Activated naive CD8-positive, alpha-beta T cell treated with anti-CD3 and anti-CD28 coated beads, Interleukin-2, amount 50 U/mL, for 16 hours (primary cell): ENCODE results near the gene RAB3C.

Experiments
- DNase-seq: peaks from one replicate; pipeline ENCODE4 v3.0.0-alpha.2; 2020; ENCODE audit warnings: low read depth, low spot score

The RAB3C gene

DNA sequence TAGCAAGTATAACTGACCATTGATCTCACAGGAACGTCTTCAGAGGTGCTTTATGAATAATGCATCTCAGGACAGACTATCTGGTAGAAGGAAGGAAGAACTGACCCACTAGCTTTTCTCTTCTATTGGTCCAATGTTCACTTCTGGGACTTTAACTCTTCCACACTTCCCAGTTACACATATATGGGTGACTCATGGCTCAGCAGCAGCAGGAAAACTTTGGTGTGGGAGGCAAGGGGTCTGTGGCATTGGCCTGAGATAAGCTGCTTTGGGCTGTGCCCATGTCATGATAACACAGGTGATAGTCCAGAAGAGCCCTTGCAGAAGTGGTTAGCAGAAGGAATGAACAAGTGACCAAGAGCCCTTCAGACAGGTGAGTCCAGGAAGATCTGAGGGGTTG lies 148.8 kb downstream of the RAB3C start:
- DNase-seq, result no peak

DNA sequence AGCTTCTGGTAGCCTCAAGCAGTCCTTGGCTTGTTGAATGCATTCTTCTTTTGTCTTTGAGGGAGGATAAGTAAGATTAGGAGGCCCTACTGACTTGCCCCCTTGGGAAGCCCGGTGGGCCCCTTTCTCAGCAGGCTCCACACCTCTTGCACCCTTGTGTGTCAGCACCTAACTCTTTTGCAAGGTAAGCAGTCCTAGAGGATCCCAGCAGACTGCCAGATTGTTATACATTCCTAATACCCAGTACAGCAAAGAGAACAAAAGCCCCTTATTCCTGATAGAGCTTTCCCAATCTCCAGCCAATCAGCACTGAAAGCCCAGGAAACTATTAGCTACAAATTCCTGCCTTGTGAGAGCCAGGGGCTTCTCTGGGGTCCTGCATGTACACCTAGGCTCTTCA lies 152.8 kb downstream of the RAB3C start:
- no peak for DNase-seq

DNA sequence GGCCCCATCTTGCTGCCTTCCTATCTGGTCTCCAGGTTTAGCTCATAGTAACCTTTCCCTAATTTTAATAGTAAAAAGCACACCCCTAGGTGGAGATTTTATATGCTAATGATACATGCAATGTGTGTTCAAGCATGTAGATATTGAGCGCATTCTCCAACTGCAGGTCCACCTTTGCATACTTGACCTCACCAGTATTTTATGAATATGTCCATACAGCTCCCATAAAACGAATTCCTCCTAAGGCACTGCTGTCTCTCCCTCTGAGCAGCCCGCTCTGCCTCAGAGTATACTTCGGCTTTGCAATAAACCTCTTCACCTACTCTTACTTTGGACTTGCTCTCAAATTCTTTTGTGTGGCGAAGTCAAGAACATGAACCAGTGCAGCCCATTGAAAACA lies 153.3 kb downstream of the RAB3C start:
- DNase-seq, result no peak

DNA sequence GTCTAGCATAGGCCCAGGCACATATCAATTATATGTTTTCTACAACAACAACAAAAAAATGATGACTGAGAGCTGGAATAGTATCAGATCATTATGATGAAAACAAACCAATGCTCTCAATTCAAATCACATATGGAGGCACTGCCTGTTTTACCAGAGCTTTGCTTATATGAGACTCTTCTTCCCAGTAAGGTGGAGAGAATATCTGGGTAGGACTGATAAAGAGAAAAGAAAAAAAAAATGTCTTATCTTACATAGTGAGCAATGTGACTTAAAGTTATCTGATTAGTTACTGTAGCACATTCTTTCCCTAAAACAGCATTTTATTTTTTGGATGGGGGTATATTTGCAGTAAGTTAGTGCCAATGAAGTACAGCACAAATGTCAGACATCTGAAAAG lies 154.8 kb downstream of the RAB3C start:
- no peak for DNase-seq

DNA sequence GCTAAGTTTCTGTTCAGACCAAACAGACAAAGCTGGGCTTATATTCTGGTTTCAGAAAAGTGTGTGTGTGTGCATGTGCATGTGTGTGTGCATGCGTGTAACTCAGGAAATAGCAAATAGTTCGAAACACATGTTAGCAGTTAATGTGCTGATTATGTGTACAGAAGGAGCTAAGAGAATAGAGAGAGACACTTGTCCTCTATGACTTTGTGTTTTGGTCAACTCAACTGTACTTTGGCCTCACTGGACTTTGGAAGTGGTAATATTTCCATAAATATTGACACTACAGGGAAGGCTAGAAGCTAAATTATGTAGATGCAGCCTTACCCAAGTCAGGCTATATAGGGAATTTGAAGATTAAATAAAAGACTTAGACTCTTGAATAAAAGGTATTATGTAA lies 155.5 kb downstream of the RAB3C start:
- no peak for DNase-seq

DNA sequence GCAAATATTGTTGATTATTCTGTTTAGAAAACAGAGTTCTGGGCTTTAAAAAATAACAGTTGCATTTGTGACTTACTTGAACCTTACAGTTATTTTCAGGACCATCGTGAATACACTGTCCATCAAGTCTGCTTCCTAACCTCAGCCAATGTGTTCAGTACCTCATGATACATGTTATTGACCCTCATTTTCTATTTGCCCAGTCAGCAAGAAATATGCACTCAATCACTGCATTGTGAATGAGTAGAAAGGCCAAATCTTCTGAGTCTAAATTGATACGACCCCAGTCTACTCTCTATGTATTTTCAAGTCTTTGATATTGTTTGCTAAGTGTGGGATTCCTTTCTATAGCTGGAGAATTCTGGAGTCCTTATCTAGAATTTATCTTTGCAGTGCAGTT lies 156.2 kb downstream of the RAB3C start:
- DNase-seq, result no peak

DNA sequence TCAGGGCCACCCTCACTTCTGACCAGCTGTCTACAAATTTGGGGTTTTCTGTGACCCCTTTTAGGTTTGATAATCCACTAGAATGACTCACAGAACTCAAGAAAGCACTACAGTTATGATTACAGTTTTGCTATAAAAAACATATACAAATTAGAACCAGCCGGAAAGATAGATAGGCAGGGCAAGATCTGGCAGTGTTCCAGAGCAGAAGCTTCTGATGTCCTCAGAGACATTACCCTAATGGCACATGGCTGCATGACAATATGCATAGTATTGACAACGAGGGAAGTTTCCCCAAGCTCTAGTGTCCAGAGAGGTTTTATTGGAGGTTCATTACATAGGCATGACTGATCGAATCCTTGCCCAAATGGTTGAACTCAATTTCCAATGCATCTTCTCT lies 158.1 kb downstream of the RAB3C start:
- DNase-seq, result no peak

DNA sequence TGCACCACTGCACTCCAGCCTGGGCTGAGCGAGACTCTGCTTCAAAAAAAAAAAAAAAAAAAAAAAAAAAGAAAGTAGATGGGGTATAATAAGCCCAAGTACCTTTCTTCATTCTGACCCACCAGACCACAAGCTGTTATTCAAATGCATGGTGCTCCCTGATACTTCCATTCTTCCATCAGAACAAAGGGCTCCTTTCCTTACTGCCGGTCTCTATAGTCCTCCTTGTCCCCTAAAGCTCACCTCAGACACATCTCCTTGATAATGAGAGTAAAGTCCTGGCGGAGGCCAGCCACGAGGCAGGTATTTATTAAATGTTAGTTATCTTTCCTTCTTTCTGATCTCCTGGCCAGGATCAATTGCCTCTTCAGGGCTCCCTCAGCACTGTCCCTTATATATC lies 162.5 kb downstream of the RAB3C start:
- DNase-seq, result no peak

DNA sequence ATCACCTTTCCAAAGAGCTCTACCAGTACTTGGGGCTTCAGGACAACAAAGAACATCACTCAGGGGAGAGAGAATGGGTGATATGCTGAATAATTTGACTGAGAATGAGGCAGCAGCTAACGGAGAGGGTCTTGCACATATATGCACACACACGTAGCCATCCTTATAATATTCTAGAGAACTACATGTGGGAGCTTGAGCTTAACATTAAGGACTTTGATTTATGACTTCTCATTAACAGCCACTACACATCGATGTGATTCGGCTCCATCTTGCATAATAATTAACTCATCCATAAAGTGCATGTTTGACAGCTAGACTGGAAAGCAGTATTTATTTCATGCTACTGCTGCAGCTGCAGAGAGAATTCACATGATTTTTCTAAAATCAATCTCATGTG lies 163.4 kb downstream of the RAB3C start:
- DNase-seq, result no peak

DNA sequence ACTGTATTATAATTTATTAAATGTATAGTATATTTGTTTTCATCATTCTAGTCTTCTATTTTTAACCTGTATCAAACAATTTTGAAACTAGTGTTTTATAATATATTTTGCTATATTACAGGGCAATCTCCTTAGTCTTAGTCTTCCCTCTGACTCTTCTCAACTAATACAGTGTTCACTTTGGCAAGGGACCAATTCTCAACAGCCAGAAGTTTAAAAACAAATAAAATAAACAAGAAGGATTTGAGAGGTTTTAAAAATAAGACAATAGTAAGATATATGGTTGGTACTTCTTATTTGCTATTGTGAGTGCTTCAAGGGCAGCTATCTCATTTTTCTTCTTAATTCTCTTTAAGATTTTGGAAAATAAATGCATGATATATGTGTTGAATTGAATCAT lies 167.2 kb downstream of the RAB3C start:
- no peak for DNase-seq

DNA sequence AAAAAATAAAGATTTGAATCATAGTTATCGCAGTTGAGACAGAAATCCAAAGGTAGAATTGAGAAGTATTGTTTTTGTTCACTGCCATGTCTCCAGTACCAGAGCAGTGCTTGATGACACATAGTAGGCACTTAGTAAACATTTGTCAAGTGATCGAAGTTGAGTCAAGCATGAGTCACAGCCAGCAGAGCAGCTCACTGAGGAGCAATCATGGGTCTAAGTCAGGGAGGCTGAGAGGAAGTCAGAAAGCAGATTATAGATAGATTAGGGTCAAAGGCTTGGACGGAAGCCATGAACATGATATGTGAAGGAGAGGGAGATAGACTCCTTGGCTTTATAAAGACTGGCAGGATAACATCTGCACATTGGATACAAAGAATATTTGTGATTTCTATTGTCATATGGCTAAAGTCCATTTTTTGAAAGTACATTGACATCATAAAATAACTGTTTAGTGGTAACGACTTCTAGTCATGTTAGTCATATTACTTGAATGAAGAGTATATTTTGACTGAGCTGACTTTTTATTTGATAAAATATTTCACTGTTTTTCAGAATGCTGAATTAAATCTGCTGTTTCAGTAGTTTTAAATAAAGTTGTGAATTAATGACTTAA lies 168.5 kb downstream of the RAB3C start:
- DNase-seq, result no peak

DNA sequence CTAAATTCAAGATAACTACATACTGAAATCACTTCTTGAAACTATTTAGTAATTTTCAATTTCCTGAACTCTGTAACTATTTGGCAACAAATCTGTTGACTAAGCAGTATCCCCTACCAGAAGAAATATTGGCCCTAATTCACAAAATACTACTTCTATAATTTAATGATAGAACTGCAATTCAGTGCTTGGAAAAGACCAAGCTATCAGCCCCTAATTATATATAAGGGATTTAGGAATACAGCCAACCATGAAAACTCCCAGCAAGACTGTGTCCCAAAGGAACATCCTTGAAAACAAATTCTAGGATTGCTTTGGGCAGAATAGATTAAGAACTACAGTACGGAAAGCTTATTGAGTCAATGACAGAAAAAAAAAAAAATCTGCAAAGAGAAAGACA lies 169.2 kb downstream of the RAB3C start:
- DNase-seq, result no peak

DNA sequence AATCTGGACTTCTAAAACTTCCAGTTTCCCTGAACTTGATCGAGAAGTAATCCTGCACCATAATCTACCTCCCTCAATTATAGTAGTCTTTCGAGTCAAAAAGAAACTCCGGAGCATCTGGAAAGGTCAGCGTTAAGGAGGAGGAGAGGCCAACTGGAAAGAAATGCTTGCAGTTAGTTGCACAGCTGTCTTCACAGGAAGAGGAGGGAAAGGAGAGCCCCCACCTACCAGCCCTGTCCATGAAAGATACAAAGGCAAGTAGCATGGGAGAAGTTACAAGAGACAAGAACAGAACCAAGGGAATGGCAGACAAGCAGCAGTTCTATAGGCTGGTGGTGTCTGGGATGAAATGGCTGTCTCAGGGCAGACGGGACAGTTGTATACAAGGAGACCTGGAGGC lies 170.6 kb downstream of the RAB3C start:
- DNase-seq, result no peak

DNA sequence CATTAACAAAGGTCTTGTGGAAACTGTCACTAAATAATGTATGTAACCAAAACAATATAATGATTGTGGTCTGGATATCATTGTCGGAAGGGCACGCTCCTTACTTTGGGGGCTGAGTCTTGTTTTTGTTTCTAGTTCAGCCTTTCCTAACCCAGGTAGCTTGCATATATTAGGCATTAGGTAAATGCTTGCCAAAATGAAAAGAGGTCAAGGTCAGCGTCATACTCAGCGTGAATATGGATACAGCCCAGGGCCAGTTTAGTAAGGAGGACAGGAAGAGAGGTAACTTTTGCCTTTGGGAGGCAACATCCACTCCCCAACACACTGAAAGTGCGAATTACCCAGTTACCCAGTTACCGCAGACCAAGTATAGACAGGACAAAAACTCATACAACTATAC lies 171.4 kb downstream of the RAB3C start:
- no peak for DNase-seq

DNA sequence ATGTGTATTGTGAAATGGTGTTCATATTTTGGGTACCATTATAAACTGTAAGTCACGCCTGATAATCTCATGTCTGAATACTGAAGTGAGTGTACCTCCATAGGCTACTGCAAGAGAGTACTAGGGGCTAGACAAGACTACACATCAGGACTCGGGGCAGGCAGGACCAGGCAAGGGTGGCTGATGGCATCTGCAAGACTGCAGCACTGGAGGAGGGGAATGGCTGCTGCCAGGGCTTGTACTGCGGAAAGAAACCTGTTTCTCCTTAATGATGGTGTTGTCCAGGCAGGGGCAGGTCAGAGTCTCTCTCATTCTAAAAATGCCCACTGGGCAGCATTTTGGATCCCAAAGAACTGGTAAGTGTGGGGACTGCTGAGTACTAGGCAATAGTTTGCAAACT lies 172.5 kb downstream of the RAB3C start:
- no peak for DNase-seq

DNA sequence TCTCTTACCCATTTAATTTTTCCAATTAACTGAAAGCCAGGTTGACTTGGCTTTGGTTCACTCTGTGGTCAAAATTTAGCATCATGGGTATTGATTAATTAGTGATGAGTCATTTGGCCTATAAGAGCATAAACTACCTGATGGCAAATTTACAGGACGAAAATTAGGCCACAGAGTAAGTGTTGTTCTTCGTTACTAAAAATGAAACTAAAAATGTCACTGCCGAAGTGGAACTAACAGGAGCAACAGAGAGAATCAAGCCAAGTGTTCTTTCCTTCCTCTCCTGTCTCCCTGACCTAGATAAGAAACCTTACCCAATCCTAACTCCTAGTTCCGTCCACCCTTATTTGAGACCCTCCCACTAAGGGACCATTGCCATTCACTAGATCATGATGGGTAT lies 176.9 kb downstream of the RAB3C start:
- DNase-seq, result no peak

DNA sequence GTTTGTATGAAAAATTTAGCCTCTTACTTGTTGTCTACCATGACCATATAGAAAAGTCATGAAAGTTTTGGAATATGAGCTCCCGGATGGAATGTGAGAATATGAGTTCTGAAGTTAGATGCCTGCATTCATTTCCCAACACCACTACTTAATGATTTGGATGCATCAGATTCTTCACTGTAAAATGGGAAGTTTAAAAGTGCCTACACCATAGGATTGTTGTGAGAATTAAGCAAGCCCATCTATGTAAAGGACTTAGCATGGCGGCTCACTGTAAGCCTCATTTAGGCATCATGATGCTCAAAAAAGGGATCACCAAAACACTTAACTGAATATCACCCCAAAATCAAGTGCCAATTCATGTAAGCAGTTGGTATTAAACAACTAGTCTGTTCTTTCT lies 177.3 kb downstream of the RAB3C start:
- DNase-seq, result no peak

DNA sequence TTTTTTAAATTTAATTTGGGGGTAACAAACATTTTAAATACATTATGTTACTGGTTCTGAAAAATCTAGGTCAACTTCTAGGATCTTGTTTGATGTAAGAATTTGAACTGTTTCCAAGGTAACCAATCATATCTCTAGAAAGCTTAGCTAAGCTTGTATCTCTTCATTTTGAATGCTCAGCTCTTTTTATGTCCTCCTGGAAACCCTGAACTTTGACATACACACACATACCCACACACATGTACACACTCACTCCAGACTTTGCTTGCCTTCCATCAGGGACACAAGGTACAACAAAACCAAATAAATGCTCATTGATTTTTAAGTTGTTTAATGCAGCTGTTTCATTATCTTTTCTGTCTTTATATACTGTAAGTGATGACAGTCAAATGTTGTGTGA lies 178.5 kb downstream of the RAB3C start:
- DNase-seq, result no peak

DNA sequence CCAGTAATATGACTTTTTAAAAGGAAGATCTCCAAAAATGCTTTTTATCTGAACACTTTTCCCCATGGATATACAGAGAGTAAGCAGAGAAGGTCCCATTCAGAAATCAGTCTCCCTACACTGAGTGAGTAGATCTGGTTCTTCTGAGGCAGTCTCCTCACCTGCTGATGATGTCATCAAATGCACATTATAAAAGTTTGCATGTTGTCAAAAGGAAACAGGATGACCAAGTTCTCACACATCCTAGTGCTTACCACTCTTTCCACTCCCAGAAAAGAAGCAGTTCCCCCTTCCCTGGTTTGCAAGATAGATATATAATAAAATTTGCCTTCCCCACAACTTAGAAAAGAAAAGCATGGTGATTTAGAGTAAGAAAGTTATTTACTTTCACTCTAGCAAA lies 180.5 kb downstream of the RAB3C start:
- no peak for DNase-seq

DNA sequence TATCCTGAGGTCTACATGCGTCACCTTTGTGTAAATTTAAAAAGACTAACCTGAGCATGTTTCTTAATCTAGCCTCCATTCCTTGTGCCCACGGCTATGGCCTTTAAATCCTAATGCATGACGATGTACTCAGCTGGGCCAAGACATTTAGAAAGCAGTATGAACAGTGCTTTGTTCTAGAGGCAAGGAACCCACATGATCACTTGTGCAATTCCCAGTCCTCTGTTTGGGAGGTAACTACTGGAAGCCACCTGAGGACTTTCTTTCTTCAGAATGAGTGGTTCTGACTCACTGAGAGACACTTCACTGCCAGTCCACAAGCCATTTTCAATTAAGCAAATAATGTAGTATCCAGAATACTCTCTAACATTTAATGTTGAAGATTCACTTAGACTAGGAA lies 181.3 kb downstream of the RAB3C start:
- no peak for DNase-seq

DNA sequence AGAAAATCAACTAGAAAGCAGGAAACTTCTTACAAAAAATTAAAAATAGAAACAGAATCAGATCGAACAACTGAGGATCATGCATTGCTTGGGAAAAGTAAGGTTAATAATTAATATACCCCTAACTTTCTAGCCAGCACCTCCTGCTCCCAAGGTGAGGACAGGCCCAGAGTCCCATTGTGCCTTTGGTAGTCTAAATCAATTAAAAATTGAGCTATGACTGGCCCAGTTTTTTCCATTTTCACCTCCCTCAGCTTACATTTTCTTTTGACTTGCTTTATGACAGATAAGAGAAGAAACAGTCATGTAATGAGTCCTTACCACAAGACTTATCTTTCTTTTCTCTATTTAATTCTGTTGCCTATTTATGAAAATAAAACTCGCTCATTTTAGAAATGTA lies 182.2 kb downstream of the RAB3C start:
- no peak for DNase-seq

DNA sequence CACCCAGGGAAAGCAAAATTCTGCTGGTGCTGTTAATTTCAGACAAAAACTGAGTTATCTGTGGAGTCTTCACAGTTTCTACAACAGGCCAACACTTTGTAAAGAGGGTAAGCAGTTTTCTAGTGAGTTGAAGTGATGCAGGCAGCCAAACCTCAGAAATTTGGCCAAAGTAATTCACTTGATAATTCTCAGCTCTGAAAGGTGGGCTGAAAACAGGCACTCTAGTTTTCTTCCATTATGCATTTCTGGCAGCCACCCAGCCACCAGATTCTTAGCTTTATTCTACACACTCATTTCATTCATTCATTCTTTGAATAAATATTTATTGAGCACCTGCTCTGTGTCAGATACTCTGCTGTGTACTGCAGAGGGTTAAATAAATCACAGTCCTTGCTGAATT lies 184.2 kb downstream of the RAB3C start:
- no peak for DNase-seq

DNA sequence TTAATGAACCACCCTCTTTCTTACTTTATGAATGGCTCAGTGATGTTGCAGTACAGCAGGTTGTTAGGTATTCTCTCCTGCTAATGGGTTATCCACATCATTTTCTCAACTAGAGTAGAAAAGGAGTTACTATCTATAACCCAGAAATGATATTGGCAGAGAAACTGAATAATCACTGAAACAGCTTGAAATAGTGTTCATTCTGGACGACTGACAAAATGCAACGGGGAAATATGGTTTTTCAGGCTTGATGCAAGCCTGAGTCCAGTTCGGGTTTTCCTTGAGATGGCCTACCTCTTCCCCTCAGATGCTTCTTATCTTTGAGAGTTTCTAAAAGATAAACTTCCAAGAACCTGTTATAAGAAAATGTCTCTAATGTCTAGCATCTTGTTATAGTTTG lies 187.3 kb downstream of the RAB3C start:
- DNase-seq, result no peak

DNA sequence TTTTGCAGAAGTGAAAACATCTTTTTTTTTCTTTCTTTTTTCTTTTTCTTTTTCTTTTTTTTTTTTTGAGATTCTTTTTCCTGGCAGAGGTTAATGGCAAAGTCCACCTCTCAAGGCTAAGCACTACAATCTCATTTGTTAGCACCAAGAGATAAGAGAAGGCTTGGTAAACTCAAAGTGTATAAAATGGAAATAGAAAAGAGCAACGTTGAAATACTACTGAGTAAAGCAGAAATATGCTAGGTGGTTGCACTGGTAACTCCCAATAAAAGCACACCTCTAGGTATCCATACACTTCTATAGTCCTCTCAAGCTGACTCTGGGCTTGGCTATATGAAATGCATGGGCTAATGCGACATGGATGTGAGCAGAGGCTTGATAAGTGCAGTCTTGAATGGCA lies 188.9 kb downstream of the RAB3C start:
- DNase-seq, result no peak
